GM12878 (cell line): ENCODE data around the gene UBASH3B. TPM values are rescaled to one million over a fixed set of nuclear protein-coding genes. Genes with fewer than 3 reads are reported as not detected.

Source experiments
- ATAC-seq: fragments of 200-7000 bp; cut with Tn5 transposase; 3 replicates; pipeline ENCODE4 v1.9.1; 2020; ENCODE audit warnings: mild to moderate bottlenecking, moderate library complexity
- BruUV-seq: library from RNA; stranded (reverse); fragments of 400-500 nt; replicated peaks from 2 replicates; lab custom pipeline; 2021; lab: Mats Ljungman, UMichigan
- CTCF ChIA-PET: fragments of 300-600 bp; sonication (Branson Sonifier 250); formaldehyde crosslinking; extraction: SDS; loops from one replicate; lab custom pipeline; 2021; ENCODE audit warnings: inconsistent platforms; lab: Yijun Ruan, JAX
- POLR2A ChIA-PET: fragments of 350-600 bp; formaldehyde crosslinking; extraction: SDS; loops from one replicate; lab custom pipeline; 2021; ENCODE audit warnings: inconsistent platforms; lab: Charles Lee
- RAD21 ChIA-PET: fragments of 300-600 bp; sonication (Branson Sonifier 250); formaldehyde crosslinking; loops from one replicate; lab custom pipeline; 2023; ENCODE audit warnings: antibody characterized with exemption; ENCODE audit not compliant: unreplicated experiment; lab: Charles Lee
- SMC1A ChIA-PET: fragments of 300-600 bp; sonication (Branson Sonifier 250); formaldehyde crosslinking; loops from one replicate; lab custom pipeline; 2023; ENCODE audit not compliant: unreplicated experiment, uncharacterized antibody; lab: Charles Lee
- DNase-seq: peaks from one replicate; pipeline ENCODE4 v3.0.0-alpha.2; 2011; ENCODE audit warnings: low read depth, low spot score
- FAIRE-seq: peaks from 3 replicates; lab custom pipeline; 2011; peaks lifted over from hg19 to GRCh38; lab: Jason Lieb, UNC
- H2AFZ ChIP-seq: 2 replicates; pipeline ENCODE4 v1.6.0; 2011; ENCODE audit warnings: low read depth, low read length, control low read depth; ENCODE audit not compliant: control insufficient read depth
- H3K27ac ChIP-seq: 2 replicates; pipeline ENCODE4 v1.5.1; 2011; ENCODE audit warnings: control low read depth; ENCODE audit not compliant: control insufficient read depth, insufficient read depth
- H3K27me3 ChIP-seq, 2 experiments: replicated peaks in 1 of 2; 2 replicates each; pipeline versions ENCODE4 v1.6.0 to v1.6.1; 2011; ENCODE audit warnings: low read length in 1 of 2; ENCODE audit not compliant: control insufficient read depth in 2 of 2, insufficient read depth in 2 of 2
- H3K36me3 ChIP-seq, 2 experiments: 2 replicates each; pipeline ENCODE4 v1.5.1; 2011; ENCODE audit warnings: low read length in 1 of 2; ENCODE audit not compliant: control insufficient read depth in 2 of 2, insufficient read depth in 2 of 2
- H3K4me1 ChIP-seq: 2 replicates; pipeline ENCODE4 v1.6.1; 2011; ENCODE audit warnings: mild to moderate bottlenecking, low read length, moderate library complexity, mixed read lengths; ENCODE audit not compliant: control insufficient read depth, insufficient read depth
- H3K4me2 ChIP-seq: 2 replicates; pipeline ENCODE4 v1.6.0; 2011; ENCODE audit warnings: control low read depth; ENCODE audit not compliant: control insufficient read depth, insufficient read depth
- H3K4me3 ChIP-seq: fragments of 200-600 bp; sonication (generic); 2 replicates; pipeline ENCODE4 v1.5.1; 2016
- H3K79me2 ChIP-seq: 2 replicates; pipeline ENCODE4 v1.6.0; 2011; ENCODE audit warnings: low read length; ENCODE audit not compliant: control insufficient read depth, insufficient read depth
- H3K9ac ChIP-seq: 2 replicates; pipeline ENCODE4 v1.8.0; 2011; ENCODE audit warnings: low read length, control low read depth, mixed read lengths; ENCODE audit not compliant: control insufficient read depth, insufficient read depth
- H3K9me3 ChIP-seq: replicated peaks from 3 replicates; pipeline ENCODE4 v1.5.1; 2011; ENCODE audit warnings: mild to moderate bottlenecking, low read length; ENCODE audit not compliant: control insufficient read depth, insufficient read depth
- H4K20me1 ChIP-seq: 2 replicates; pipeline ENCODE4 v1.6.0; 2011; ENCODE audit not compliant: control insufficient read depth, insufficient read depth
- ATF3 ChIP-seq: IDR thresholded peaks from 2 replicates; pipeline ENCODE4 v1.6.1; 2011; ENCODE audit warnings: low read depth, mild to moderate bottlenecking, low read length, moderate library complexity, borderline replicate concordance; ENCODE audit errors: extremely low read depth
- BCLAF1 ChIP-seq: fragments of 450-650 bp; IDR thresholded peaks from 2 replicates; pipeline ENCODE4 v1.6.1; 2017; ENCODE audit warnings: antibody characterized with exemption, mild to moderate bottlenecking, moderate library complexity
- CHD1 ChIP-seq: IDR thresholded peaks from 2 replicates; pipeline ENCODE4 v1.6.1; 2012; ENCODE audit warnings: low read depth, low read length, improper control_type of control experiment
- IRF5 ChIP-seq: fragments of 450-650 bp; IDR thresholded peaks from 2 replicates; pipeline ENCODE4 v1.6.1; 2017; ENCODE audit warnings: borderline replicate concordance
- MEF2B ChIP-seq: fragments of 450-650 bp; IDR thresholded peaks from 2 replicates; pipeline ENCODE4 v1.6.1; 2018; ENCODE audit warnings: mild to moderate bottlenecking, moderate library complexity; ENCODE audit not compliant: partially characterized antibody, poor library complexity, severe bottlenecking
- MTA2 ChIP-seq: fragments of 450-650 bp; IDR thresholded peaks from 2 replicates; pipeline ENCODE4 v1.6.1; 2016; ENCODE audit warnings: low read depth, mild to moderate bottlenecking, moderate library complexity
- NFYB ChIP-seq: IDR thresholded peaks from 2 replicates; pipeline ENCODE4 v1.6.1; 2011; ENCODE audit warnings: low read depth, mild to moderate bottlenecking, low read length, improper control_type of control experiment, moderate library complexity; ENCODE audit not compliant: insufficient read depth
- POLR2AphosphoS2 ChIP-seq: IDR thresholded peaks from 2 replicates; pipeline ENCODE4 v1.6.1; 2011; ENCODE audit warnings: low read depth, mild to moderate bottlenecking, low read length, improper control_type of control experiment, moderate library complexity
- RAD51 ChIP-seq: fragments of 450-650 bp; IDR thresholded peaks from 2 replicates; pipeline ENCODE4 v1.6.1; 2016; ENCODE audit warnings: moderate library complexity, mild to moderate bottlenecking, inconsistent platforms
- RFX5 ChIP-seq: IDR thresholded peaks from 2 replicates; pipeline ENCODE4 v1.6.1; 2011; ENCODE audit warnings: low read depth, low read length, improper control_type of control experiment
- RUNX3 ChIP-seq: IDR thresholded peaks from 2 replicates; pipeline ENCODE4 v1.6.1; 2012; ENCODE audit warnings: low read length, inconsistent platforms
- SIN3A ChIP-seq: IDR thresholded peaks from 2 replicates; pipeline ENCODE4 v1.6.1; 2012; ENCODE audit warnings: low read depth, low read length, improper control_type of control experiment
- SREBF2 ChIP-seq: IDR thresholded peaks from 2 replicates; pipeline ENCODE4 v1.6.1; 2012; ENCODE audit warnings: mild to moderate bottlenecking, low read length
- SUPT20H ChIP-seq: IDR thresholded peaks from 2 replicates; pipeline ENCODE4 v1.6.1; 2011; ENCODE audit warnings: low read depth, mild to moderate bottlenecking, low read length, moderate library complexity, borderline replicate concordance; ENCODE audit not compliant: control insufficient read depth
- YBX1 ChIP-seq: fragments of 450-650 bp; IDR thresholded peaks from 2 replicates; pipeline ENCODE4 v1.6.1; 2016; ENCODE audit warnings: antibody characterized with exemption
- YY1 ChIP-seq: IDR thresholded peaks from 2 replicates; pipeline ENCODE4 v1.6.1; 2011; ENCODE audit warnings: low read depth, mild to moderate bottlenecking, low read length
- WGBS: methylation state at CpG from one replicate; pipeline ENCODE4 v1.1.6; 2016; ENCODE audit warnings: low lambda C conversion rate; ENCODE audit not compliant: insufficient replicate concordance, insufficient coverage; ENCODE audit errors: missing lambda C conversion rate; 5-methylcytosine and 5-hydroxymethylcytosine counted together
- in situ Hi-C: fragments of 300-500 bp; cut with MboI; formaldehyde crosslinking; loops from 9 replicates; pipeline ENCODE4 v1.14.3; 2018; ENCODE audit warnings: mixed read lengths
- intact Hi-C: fragments of 100-400 bp; cut with micrococcal nuclease; formaldehyde crosslinking; loops from one replicate; pipeline ENCODE4 v1.14.2; 2022; ENCODE audit not compliant: unreplicated experiment
- polyA plus RNA-seq, 11 experiments: library from polyadenylated mRNA; depleted of rRNA in 4 of 11; unstranded in 6 of 11; stranded (reverse) in 5 of 11; fragments of >200 nt; fragmentation: Nextera tagmentation in 4 of 11; fragmentation: Illumina TruSeq in 1 of 11; extraction: Ambion mirVana in 4 of 11; extraction: Trizol in 1 of 11; gene quantifications; 1 replicate in 1 of 11; 2 replicates in 10 of 11; pipeline versions ENCODE4 v1.2.1 to v1.2.3, GENCODE V29; 2011 to 2016; ENCODE audit warnings: inconsistent platforms in 2 of 11, missing spikeins in 2 of 11, low read depth in 1 of 11
- total RNA-seq, 4 experiments: library from RNA; depleted of rRNA in 3 of 4; stranded (reverse); fragments of >200 nt in 3 of 4; fragmentation: Illumina TruSeq in 1 of 4; extraction: Trizol in 1 of 4; gene quantifications; 2 replicates each; pipeline versions ENCODE4 v1.2.1 to v1.2.3, GENCODE V29; 2013 to 2021
- TF ChIP-seq, protein P1 (sequence below): IDR thresholded peaks from 2 replicates; pipeline ENCODE4 v1.6.1; 2011; ENCODE audit warnings: low read depth, low read length, improper control_type of control experiment, borderline replicate concordance
- TF ChIP-seq, protein P2 (sequence below): IDR thresholded peaks from 2 replicates; pipeline ENCODE4 v1.6.1; 2012; ENCODE audit warnings: low read depth, low read length, improper control_type of control experiment

Gene UBASH3B
- total and polyA plus RNA-seq, 10 of the 15 experiments (the other 5 are each of a cell fraction or from before 2014, with no cell fraction given), result 0.18 to 3.3 (median 0.57) TPM

GRCh38 chr11:122807731-122808477 lies 152.4 kb downstream of the UBASH3B start:
- RAD21 ChIA-PET, result interaction anchor here (0.8 to 8.0 kb wide), 15 partner anchors 9 to 246 kb away, joined by 3 to 175 read pairs (median 4); no protein-coding TSS in a partner anchor
- Histone ChIP-seq H3K27ac (peak overlapping the region; percentile 47; the same call in 1 of the 2 replicates), H3K36me3 (no peaks in the 10 kb centered on the region), H3K4me1 (peaks cover 21% of the 10 kb centered on the region), H2AFZ (peak overlapping the region; percentile 56), H3K4me3 (no peak overlapping the region), H4K20me1 (no peaks in the 10 kb centered on the region), H3K4me2 (peak overlapping the region; percentile 45), H3K27me3 (no peaks in the 10 kb centered on the region), H3K9ac (0 out of 2 replicates have a peak overlapping the region, but pooled peaks have one; percentile 35), H3K79me2 (no peaks in the 10 kb centered on the region), H3K9me3 (no peaks in the 10 kb centered on the region)
- intact Hi-C loops (no loop called here), in situ Hi-C loops (no loop called here)
- BruUV-seq, result no TSS peak
- no peak for FAIRE-seq
- WGBS, result 73% methylated on average over 8 of the region's 8 CpGs
- SMC1A ChIA-PET, result interaction anchor here (0.9 to 7.8 kb wide), 16 partner anchors 9 to 215 kb away, joined by 3 to 165 read pairs (median 8); partner anchors contain the start of gene CRTAM
- no peak for DNase-seq
- POLR2A ChIA-PET, result interaction anchor here (0.6 to 2.9 kb wide), 10 partner anchors 9 to 254 kb away, joined by 3 to 23 read pairs (median 5); partner anchors contain the start of gene HSPA8
- peak; percentile 13 for ATAC-seq
- CTCF ChIA-PET, result interaction anchor here (0.6 to 7.9 kb wide), 20 partner anchors 6 to 1356 kb away, joined by 3 to 190 read pairs (median 5); partner anchors contain the start of gene SORL1
- TF ChIP-seq BCLAF1, result no peak
- TF ChIP-seq ATF3, result no peak
- TF ChIP-seq, protein P1, sequence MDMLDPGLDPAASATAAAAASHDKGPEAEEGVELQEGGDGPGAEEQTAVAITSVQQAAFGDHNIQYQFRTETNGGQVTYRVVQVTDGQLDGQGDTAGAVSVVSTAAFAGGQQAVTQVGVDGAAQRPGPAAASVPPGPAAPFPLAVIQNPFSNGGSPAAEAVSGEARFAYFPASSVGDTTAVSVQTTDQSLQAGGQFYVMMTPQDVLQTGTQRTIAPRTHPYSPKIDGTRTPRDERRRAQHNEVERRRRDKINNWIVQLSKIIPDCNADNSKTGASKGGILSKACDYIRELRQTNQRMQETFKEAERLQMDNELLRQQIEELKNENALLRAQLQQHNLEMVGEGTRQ, result no peak
- TF ChIP-seq POLR2AphosphoS2, result no peak
- TF ChIP-seq NFYB, result no peak
- TF ChIP-seq RUNX3, result no peak
- no peak for TF ChIP-seq CHD1
- no peak for TF ChIP-seq MEF2B
- no peak for TF ChIP-seq MTA2
- no peak for TF ChIP-seq YY1
- no peak for TF ChIP-seq RFX5
- TF ChIP-seq SUPT20H, result no peak
- TF ChIP-seq SREBF2, result no peak
- TF ChIP-seq, protein P2, sequence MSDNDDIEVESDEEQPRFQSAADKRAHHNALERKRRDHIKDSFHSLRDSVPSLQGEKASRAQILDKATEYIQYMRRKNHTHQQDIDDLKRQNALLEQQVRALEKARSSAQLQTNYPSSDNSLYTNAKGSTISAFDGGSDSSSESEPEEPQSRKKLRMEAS, result no peak
- TF ChIP-seq YBX1, result no peak
- TF ChIP-seq RAD51, result no peak
- no peak for TF ChIP-seq SIN3A
- TF ChIP-seq IRF5, result no peak
